Hepatocyte (in vitro differentiated cells): ENCODE data around the gene USP2. TPM values are rescaled to one million over a fixed set of nuclear protein-coding genes. Genes with fewer than 3 reads are reported as not detected.

Experiments
- DNase-seq: peaks from one replicate; pipeline ENCODE4 v3.0.0-alpha.2; 2016; ENCODE audit warnings: low spot score
- H2AFZ ChIP-seq: fragments of 200-600 bp; sonication (generic); 2 replicates; pipeline ENCODE4 v1.6.0; 2016; ENCODE audit warnings: antibody characterized with exemption, mild to moderate bottlenecking
- H3K27ac ChIP-seq: fragments of 200-600 bp; sonication (generic); 2 replicates; pipeline ENCODE4 v1.5.1; 2016; ENCODE audit warnings: mild to moderate bottlenecking
- H3K27me3 ChIP-seq: fragments of 200-600 bp; sonication (generic); 2 replicates; pipeline ENCODE4 v1.6.1; 2016
- H3K36me3 ChIP-seq: fragments of 200-600 bp; sonication (generic); replicated peaks from 2 replicates; pipeline ENCODE4 v1.5.1; 2016; ENCODE audit warnings: low read depth; ENCODE audit not compliant: insufficient read depth
- H3K4me1 ChIP-seq: fragments of 200-600 bp; sonication (generic); 2 replicates; pipeline ENCODE4 v1.5.1; 2016; ENCODE audit warnings: mild to moderate bottlenecking, moderate library complexity; ENCODE audit not compliant: insufficient read depth
- H3K4me2 ChIP-seq: fragments of 200-600 bp; sonication (generic); 2 replicates; pipeline ENCODE4 v1.6.0; 2016
- H3K4me3 ChIP-seq: fragments of 200-600 bp; sonication (generic); 2 replicates; pipeline ENCODE4 v1.5.1; 2016; ENCODE audit warnings: mild to moderate bottlenecking
- H3K79me2 ChIP-seq: fragments of 200-600 bp; sonication (generic); 2 replicates; pipeline ENCODE4 v1.6.0; 2017; ENCODE audit warnings: mild to moderate bottlenecking
- H3K9me2 ChIP-seq: fragments of 200-600 bp; sonication (generic); replicated peaks from 2 replicates; pipeline ENCODE4 v1.6.0; 2017; ENCODE audit warnings: mild to moderate bottlenecking; ENCODE audit not compliant: insufficient read depth
- H3K9me3 ChIP-seq: fragments of 200-600 bp; sonication (generic); 2 replicates; pipeline ENCODE4 v1.5.1; 2016; ENCODE audit warnings: low read depth, mild to moderate bottlenecking
- H4K20me1 ChIP-seq: fragments of 200-600 bp; sonication (generic); 2 replicates; pipeline ENCODE4 v1.6.0; 2016; ENCODE audit warnings: mild to moderate bottlenecking; ENCODE audit not compliant: insufficient read depth, poor library complexity, severe bottlenecking
- EZH2 ChIP-seq: fragments of 200-600 bp; sonication (generic); IDR thresholded peaks from 2 replicates; pipeline ENCODE4 v1.6.1; 2016; ENCODE audit warnings: antibody characterized with exemption, mild to moderate bottlenecking, borderline replicate concordance
- EZH2phosphoT487 ChIP-seq: fragments of 200-600 bp; sonication (generic); IDR thresholded peaks from one replicate; pipeline ENCODE4 v1.6.1; 2018; ENCODE audit warnings: antibody characterized with exemption, mild to moderate bottlenecking, low read depth, moderate library complexity; ENCODE audit not compliant: unreplicated experiment, severe bottlenecking
- WGBS: methylation state at CpG from one replicate; pipeline ENCODE4 v1.1.6; 2016; ENCODE audit warnings: low lambda C conversion rate; ENCODE audit errors: missing lambda C conversion rate; 5-methylcytosine and 5-hydroxymethylcytosine counted together
- polyA plus RNA-seq: library from polyadenylated mRNA; unstranded; fragments of >200 nt; fragmentation: Nextera tagmentation; extraction: Ambion mirVana; gene quantifications from 2 replicates; pipeline ENCODE4 v1.2.1, GENCODE V29; 2016
- total RNA-seq: library from RNA; depleted of rRNA; stranded (reverse); fragments of >200 nt; gene quantifications from 2 replicates; pipeline ENCODE4 v1.2.3, GENCODE V29; 2014
- TF ChIP-seq, protein P1 (sequence below): fragments of 200-600 bp; sonication (generic); IDR thresholded peaks from 2 replicates; pipeline ENCODE4 v1.5.1; 2016; ENCODE audit warnings: antibody characterized with exemption, mild to moderate bottlenecking; ENCODE audit not compliant: poor library complexity

USP2 gene
- total and polyA plus RNA-seq, 2 experiments from 2014 or later, result 7.3 to 23.5 TPM

GRCh38 chr11:119404872-119405271 lies 23.4 kb upstream of the USP2 start:
- H3K4me2 ChIP-seq, result no peak overlapping the region
- WGBS, result 71% methylated on average over 2 of the region's 2 CpGs
- H3K27me3 ChIP-seq, result no peaks in the 10 kb centered on the region
- TF ChIP-seq, protein P1, sequence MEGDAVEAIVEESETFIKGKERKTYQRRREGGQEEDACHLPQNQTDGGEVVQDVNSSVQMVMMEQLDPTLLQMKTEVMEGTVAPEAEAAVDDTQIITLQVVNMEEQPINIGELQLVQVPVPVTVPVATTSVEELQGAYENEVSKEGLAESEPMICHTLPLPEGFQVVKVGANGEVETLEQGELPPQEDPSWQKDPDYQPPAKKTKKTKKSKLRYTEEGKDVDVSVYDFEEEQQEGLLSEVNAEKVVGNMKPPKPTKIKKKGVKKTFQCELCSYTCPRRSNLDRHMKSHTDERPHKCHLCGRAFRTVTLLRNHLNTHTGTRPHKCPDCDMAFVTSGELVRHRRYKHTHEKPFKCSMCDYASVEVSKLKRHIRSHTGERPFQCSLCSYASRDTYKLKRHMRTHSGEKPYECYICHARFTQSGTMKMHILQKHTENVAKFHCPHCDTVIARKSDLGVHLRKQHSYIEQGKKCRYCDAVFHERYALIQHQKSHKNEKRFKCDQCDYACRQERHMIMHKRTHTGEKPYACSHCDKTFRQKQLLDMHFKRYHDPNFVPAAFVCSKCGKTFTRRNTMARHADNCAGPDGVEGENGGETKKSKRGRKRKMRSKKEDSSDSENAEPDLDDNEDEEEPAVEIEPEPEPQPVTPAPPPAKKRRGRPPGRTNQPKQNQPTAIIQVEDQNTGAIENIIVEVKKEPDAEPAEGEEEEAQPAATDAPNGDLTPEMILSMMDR, result no peak
- TF ChIP-seq EZH2phosphoT487 (no peak), EZH2 (no peak)
- no peaks in the 10 kb centered on the region for H3K79me2 ChIP-seq
- no peak for DNase-seq
- H3K9me2 ChIP-seq, result no peaks in the 10 kb centered on the region
- H3K27ac ChIP-seq, result no peak overlapping the region
- peaks cover 11% of the 10 kb centered on the region for H3K4me1 ChIP-seq
- H3K9me3 ChIP-seq, result no peaks in the 10 kb centered on the region
- H3K36me3 ChIP-seq, result no peaks in the 10 kb centered on the region
- H3K4me3 ChIP-seq, result no peak overlapping the region
- H4K20me1 ChIP-seq, result no peaks in the 10 kb centered on the region
- no peak overlapping the region for H2AFZ ChIP-seq

- WGBS, result 72% methylated on average over 5 of the region's 5 CpGs
- Histone ChIP-seq H4K20me1 (no peaks in the 10 kb centered on the region), H3K9me2 (no peaks in the 10 kb centered on the region), H3K79me2 (no peaks in the 10 kb centered on the region), H3K4me3 (no peak overlapping the region), H3K27me3 (no peaks in the 10 kb centered on the region), H3K9me3 (peaks cover 8% of the 10 kb centered on the region), H3K4me1 (peaks cover 11% of the 10 kb centered on the region), H2AFZ (no peak overlapping the region), H3K4me2 (no peak overlapping the region), H3K36me3 (no peaks in the 10 kb centered on the region), H3K27ac (no peak overlapping the region)
- DNase-seq, result peak; percentile 40
- TF ChIP-seq, protein P1, result no peak
- TF ChIP-seq EZH2, result no peak
- no peak for TF ChIP-seq EZH2phosphoT487
These were observed 21.5 kb upstream of the USP2 start for GRCh38 chr11:119403021-119403420.

DNA sequence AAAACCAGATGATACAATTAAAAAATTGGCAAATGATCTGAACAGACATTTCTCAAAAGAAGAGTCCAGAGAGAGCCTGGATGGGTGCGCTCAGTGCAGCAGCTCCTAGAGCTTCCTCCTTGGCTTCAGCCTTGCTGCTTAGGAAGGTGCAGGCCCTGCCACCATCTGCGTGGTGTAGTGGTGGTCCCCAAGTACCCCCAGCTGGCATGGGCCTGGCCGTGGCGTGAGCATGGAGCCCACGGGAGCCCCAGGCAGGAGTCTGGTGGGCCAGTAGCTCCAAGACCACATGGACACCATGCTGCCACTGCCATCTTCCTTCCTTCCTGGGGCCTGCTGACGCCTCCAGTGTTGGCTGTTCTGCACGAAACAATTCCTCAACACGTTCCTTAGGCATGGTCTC lies 21.0 kb upstream of the USP2 start:
- Histone ChIP-seq H2AFZ (no peak overlapping the region), H3K27ac (no peak overlapping the region), H3K36me3 (no peaks in the 10 kb centered on the region), H3K4me2 (no peak overlapping the region), H3K79me2 (no peaks in the 10 kb centered on the region), H4K20me1 (no peaks in the 10 kb centered on the region), H3K9me3 (peaks cover 8% of the 10 kb centered on the region), H3K4me3 (no peak overlapping the region), H3K9me2 (no peaks in the 10 kb centered on the region), H3K4me1 (peaks cover 11% of the 10 kb centered on the region), H3K27me3 (no peaks in the 10 kb centered on the region)
- WGBS, result 94% methylated on average over 8 of the region's 8 CpGs
- no peak for DNase-seq
- TF ChIP-seq, protein P1, result no peak
- TF ChIP-seq EZH2, result no peak
- TF ChIP-seq EZH2phosphoT487, result no peak

DNA sequence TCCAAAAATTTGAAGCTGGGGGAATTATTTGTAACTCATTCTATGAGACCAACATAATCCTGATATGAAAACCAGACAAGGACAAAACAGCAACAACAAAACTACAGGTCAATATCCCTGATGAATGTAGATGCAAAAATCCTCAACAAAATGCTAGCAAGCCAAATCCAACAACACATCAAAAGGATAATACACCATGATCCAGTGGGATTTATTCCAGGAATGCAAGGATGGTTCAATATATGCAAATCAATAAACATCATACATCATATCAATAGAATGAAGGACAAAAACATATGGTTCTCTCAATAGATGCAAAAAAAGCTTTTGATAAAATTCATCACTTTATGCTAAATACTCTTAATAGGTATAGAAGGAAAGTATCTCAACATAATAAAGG lies 19.4 kb upstream of the USP2 start:
- Histone ChIP-seq H3K36me3 (no peaks in the 10 kb centered on the region), H3K27me3 (no peaks in the 10 kb centered on the region), H4K20me1 (no peaks in the 10 kb centered on the region), H3K9me3 (peaks cover 8% of the 10 kb centered on the region), H3K9me2 (no peaks in the 10 kb centered on the region), H3K79me2 (no peaks in the 10 kb centered on the region), H2AFZ (no peak overlapping the region), H3K27ac (no peak overlapping the region), H3K4me1 (peaks cover 11% of the 10 kb centered on the region), H3K4me2 (no peak overlapping the region), H3K4me3 (no peak overlapping the region)
- no peak for DNase-seq
- no peak for TF ChIP-seq EZH2
- TF ChIP-seq, protein P1, result no peak
- no peak for TF ChIP-seq EZH2phosphoT487
